ENCODE results near the gene ARMC3.

GRCh38 chr10:22912763-22913384 is 15.0 kb upstream of the ARMC3 start:
- TF ChIP-seq CTCF (IDR thresholded peaks at IDR 0.05; ENCODE audit: insufficient read depth, low read depth, low read length) = no peak
- TF ChIP-seq EZH2 (IDR thresholded peaks at IDR 0.05; ENCODE audit: insufficient read depth, low read length) = no peak

Measured in astrocyte (in vitro differentiated cells and primary cell).